HCT116 (cell line): ENCODE measurements around the gene HINT1.

Experiments
- ATF3 ChIP-seq: IDR thresholded peaks from 2 replicates; pipeline ENCODE4 v1.6.1; 2012
- CTCF ChIP-seq, 3 experiments: fragments of 200-600 bp in 1 of 3; sonication (generic) in 1 of 3; IDR thresholded peaks in 2 of 3; conservative IDR thresholded peaks in 1 of 3; 2 replicates each; pipeline ENCODE4 v1.5.1; 2012 to 2017; ENCODE audit warnings: low read depth in 2 of 3, low read length in 2 of 3, antibody characterized with exemption in 1 of 3, borderline replicate concordance in 1 of 3, control low read depth in 1 of 3, mild to moderate bottlenecking in 1 of 3, mixed read lengths in 1 of 3, mixed run types in 1 of 3, moderate library complexity in 1 of 3; ENCODE audit not compliant: insufficient read depth in 1 of 3
- EZH2 ChIP-seq: fragments of 200-600 bp; sonication (generic); IDR thresholded peaks from 2 replicates; pipeline ENCODE4 v1.6.1; 2017; ENCODE audit warnings: antibody characterized with exemption, mixed run types
- EZH2phosphoT487 ChIP-seq: fragments of 200-600 bp; IDR thresholded peaks from 2 replicates; pipeline ENCODE4 v1.6.1; 2018; ENCODE audit warnings: antibody characterized with exemption, borderline replicate concordance
- POLR2A ChIP-seq: IDR thresholded peaks from 2 replicates; pipeline ENCODE4 v1.7.0; 2011; ENCODE audit warnings: borderline replicate concordance; ENCODE audit not compliant: insufficient read depth, insufficient read length; ENCODE audit errors: extremely low read depth
- POLR2AphosphoS5 ChIP-seq: IDR thresholded peaks from 2 replicates; pipeline ENCODE4 v1.6.1; 2011; ENCODE audit warnings: mild to moderate bottlenecking, low read depth, low read length, moderate library complexity
- RAD21 ChIP-seq: IDR thresholded peaks from 2 replicates; pipeline ENCODE4 v1.6.1; 2012; ENCODE audit warnings: low read depth, mild to moderate bottlenecking
- SIN3A ChIP-seq: IDR thresholded peaks from 2 replicates; pipeline ENCODE4 v1.6.1; 2012; ENCODE audit warnings: low read depth
- SP1 ChIP-seq: IDR thresholded peaks from 2 replicates; pipeline ENCODE4 v1.6.1; 2012; ENCODE audit warnings: low read depth
- TCF7L2 ChIP-seq: IDR thresholded peaks from 2 replicates; pipeline ENCODE4 v1.7.0; 2011; ENCODE audit warnings: borderline replicate concordance, inconsistent platforms; ENCODE audit not compliant: insufficient read depth, insufficient read length; ENCODE audit errors: extremely low read depth

GRCh38 chr5:131186561-131187256, 21.7 kb upstream of the HINT1 start:
- TF ChIP-seq TCF7L2, result no peak
- no peak for TF ChIP-seq EZH2phosphoT487
- TF ChIP-seq SIN3A, result no peak
- TF ChIP-seq CTCF (IDR thresholded peaks at IDR 0.05 in 2 of 3, conservative IDR thresholded peaks at IDR 0.05 in 1 of 3; ENCODE audit: borderline replicate concordance in 1 of 3, insufficient read depth in 1 of 3, low read depth in 2 of 3, low read length in 2 of 3), result no peak
- no peak for TF ChIP-seq POLR2A
- TF ChIP-seq ATF3, result no peak
- no peak for TF ChIP-seq EZH2
- no peak for TF ChIP-seq SP1
- no peak for TF ChIP-seq RAD21
- no peak for TF ChIP-seq POLR2AphosphoS5
